Urothelium cell line (cell line): ENCODE measurements around the gene OR7D4.
A peak's percentile ranks its signal among the peaks of the same experiment; 100 is the strongest.
"Not testable (repeated sequence)": the region's sequence is repeated elsewhere in the genome, so short reads cannot be mapped to it uniquely, and the experiment has no call there.

Experiments
- DNase-seq: peaks from one replicate; pipeline ENCODE4 v3.0.0; 2011; ENCODE audit warnings: low spot score, mixed read lengths
- FAIRE-seq: peaks from 2 replicates; lab custom pipeline; 2011; peaks lifted over from hg19 to GRCh38; lab: Jason Lieb, UNC

Gene OR7D4

GRCh38 chr19:9219489-9219888, at the start of gene OR7D4:
OR7D4 (minus strand) TSS chr19:9219589; CDS start chr19:9214837, 4,752 bp downstream.
- DNase-seq (no peak), FAIRE-seq (no peak)

- FAIRE-seq (no peak), DNase-seq (no peak)
Measured at GRCh38 chr19:9251236-9251635, 31.8 kb upstream of the OR7D4 start.

GRCh38 chr19:9250630-9251029, 31.2 kb upstream of the OR7D4 start, which contains the start of gene OR7E24:
OR7E24 (plus strand) TSS chr19:9250930; CDS start chr19:9251044, 114 bp downstream.
- no peak for FAIRE-seq
- DNase-seq: no peak

- no peak for FAIRE-seq
- peak; percentile 39 for DNase-seq
Measured at GRCh38 chr19:9205501-9206113, 13.8 kb downstream of the OR7D4 start.

- not testable (repeated sequence) for DNase-seq, FAIRE-seq
Measured at GRCh38 chr19:9198044-9198443, 21.3 kb downstream of the OR7D4 start.

GRCh38 chr19:9189535-9189934, 29.9 kb downstream of the OR7D4 start:
- DNase-seq (no peak), FAIRE-seq (no peak)

- DNase-seq (no peak), FAIRE-seq (no peak)
Measured at GRCh38 chr19:9187191-9187590, 32.2 kb downstream of the OR7D4 start.

- FAIRE-seq (no peak), DNase-seq (no peak)
Measured at GRCh38 chr19:9183000-9183399, 36.4 kb downstream of the OR7D4 start.

GRCh38 chr19:9178901-9179300, 40.5 kb downstream of the OR7D4 start, which contains the start of gene OR7D2:
OR7D2 (plus strand) TSS chr19:9178979; CDS start chr19:9185782, 6,803 bp downstream.
- FAIRE-seq (no peak), DNase-seq (peak; percentile 11)

GRCh38 chr19:9175326-9175725, 44.1 kb downstream of the OR7D4 start:
- no peak for DNase-seq
- FAIRE-seq: no peak

GRCh38 chr19:9171393-9171991, 47.9 kb downstream of the OR7D4 start:
- FAIRE-seq: no peak
- DNase-seq: no peak

- DNase-seq: no peak
- no peak for FAIRE-seq
Measured at GRCh38 chr19:9166846-9167245, 52.5 kb downstream of the OR7D4 start.

- FAIRE-seq (no peak), DNase-seq (no peak)
Measured at GRCh38 chr19:9165261-9165660, 54.1 kb downstream of the OR7D4 start.

GRCh38 chr19:9161427-9161826, 58.0 kb downstream of the OR7D4 start:
- DNase-seq: no peak
- no peak for FAIRE-seq
